CD8-positive, alpha-beta memory T cell (primary cell): ENCODE data around the gene ANAPC16. TPM values are rescaled to one million over a fixed set of nuclear protein-coding genes. Genes with fewer than 3 reads are reported as not detected.
A peak's percentile ranks its signal among the peaks of the same experiment; 100 is the strongest.

Experiments
- CTCF ChIA-PET: fragments of 350-600 bp; sonication (Branson Sonifier 250); formaldehyde crosslinking; loops from one replicate; lab custom pipeline; 2021; ENCODE audit warnings: antibody characterized with exemption; lab: Charles Lee
- POLR2A ChIA-PET: fragments of 350-600 bp; sonication (Branson Sonifier 250); formaldehyde crosslinking; loops from one replicate; lab custom pipeline; 2021; ENCODE audit warnings: antibody characterized with exemption; lab: Charles Lee
- DNase-seq, 5 donors: peaks; one replicate each; pipeline versions ENCODE4 v3.0.0 to v3.0.0-alpha.2; 2020 to 2022; ENCODE audit warnings: mixed read lengths in 1 of 5
- H3K27ac ChIP-seq: one replicate; pipeline ENCODE4 v1.7.0; 2013; ENCODE audit warnings: low read depth, mild to moderate bottlenecking, low read length, moderate library complexity
- H3K27me3 ChIP-seq: 2 replicates; pipeline ENCODE4 v1.7.0; 2013; ENCODE audit warnings: low read length, mild to moderate bottlenecking; ENCODE audit not compliant: insufficient read depth, poor library complexity, severe bottlenecking
- H3K36me3 ChIP-seq: 2 replicates; pipeline ENCODE4 v1.7.0; 2013; ENCODE audit warnings: mild to moderate bottlenecking, low read length, moderate library complexity; ENCODE audit not compliant: insufficient read depth
- H3K4me1 ChIP-seq: 2 replicates; pipeline ENCODE4 v1.7.0; 2013; ENCODE audit warnings: mild to moderate bottlenecking, low read length, moderate library complexity; ENCODE audit not compliant: insufficient read depth
- H3K4me3 ChIP-seq: 2 replicates; pipeline ENCODE4 v1.7.0; 2013; ENCODE audit warnings: mild to moderate bottlenecking, low read length
- H3K9me3 ChIP-seq: 2 replicates; pipeline ENCODE4 v1.7.0; 2013; ENCODE audit warnings: mild to moderate bottlenecking, low read length
- H3K27ac Mint-ChIP-seq, 8 donors: one replicate each; pipeline ENCODE4 v1.8.0; 2020 to 2021; ENCODE audit warnings: mixed read lengths in 8 of 8, mild to moderate bottlenecking in 6 of 8, inconsistent platforms in 3 of 8, moderate library complexity in 3 of 8
- H3K27me3 Mint-ChIP-seq, 2 donors: one replicate each; pipeline ENCODE4 v1.8.0; 2020 to 2021; ENCODE audit warnings: mixed read lengths in 2 of 2, mild to moderate bottlenecking in 1 of 2, moderate library complexity in 1 of 2
- H3K36me3 Mint-ChIP-seq, 3 donors: one replicate each; pipeline ENCODE4 v1.8.0; 2020 to 2021; ENCODE audit warnings: mixed read lengths in 3 of 3, inconsistent platforms in 1 of 3, mild to moderate bottlenecking in 1 of 3
- H3K4me1 Mint-ChIP-seq, 3 donors: one replicate each; pipeline ENCODE4 v1.8.0; 2020 to 2021; ENCODE audit warnings: mixed read lengths in 3 of 3, inconsistent platforms in 1 of 3, mild to moderate bottlenecking in 1 of 3
- H3K4me3 Mint-ChIP-seq, 7 donors: one replicate each; pipeline ENCODE4 v1.8.0; 2020 to 2021; ENCODE audit warnings: mixed read lengths in 7 of 7, mild to moderate bottlenecking in 6 of 7, moderate library complexity in 4 of 7, inconsistent platforms in 2 of 7
- H3K9me3 Mint-ChIP-seq, 5 donors: one replicate each; pipeline ENCODE4 v1.8.0; 2020 to 2022; ENCODE audit warnings: mixed read lengths in 5 of 5, mild to moderate bottlenecking in 3 of 5, moderate library complexity in 2 of 5, inconsistent platforms in 1 of 5
- polyA plus RNA-seq: library from polyadenylated mRNA; unstranded; fragments of 300-500 nt; fragmentation: Illumina TruSeq; gene quantifications from one replicate; pipeline ENCODE4 v1.2.3, GENCODE V29; 2021
- total RNA-seq, 2 experiments: library from RNA; stranded (reverse); gene quantifications; one replicate each; pipeline ENCODE4 v1.2.3, GENCODE V29; 2021

Gene ANAPC16
- total and polyA plus RNA-seq, 3 experiments from 2014 or later = 68.1 to 329 (median 78.3) TPM

GRCh38 chr10:72174297-72174662 lies 41.5 kb upstream of the ANAPC16 start:
- Mint-ChIP-seq H3K36me3 (peaks cover 0 to 26% (median 5%) of the 10 kb centered on the region in 3 donors), H3K4me1 (peaks cover 0 to 3% (median 0%) of the 10 kb centered on the region in 3 donors), H3K27ac (peak overlapping the region in 2 of 8 donors; percentile 13 to 39), H3K27me3 (no peaks in the 10 kb centered on the region), H3K4me3 (no peak overlapping the region), H3K9me3 (no peaks in the 10 kb centered on the region)
- Histone ChIP-seq H3K4me3 (no peak overlapping the region), H3K27me3 (no peaks in the 10 kb centered on the region), H3K4me1 (no peaks in the 10 kb centered on the region), H3K27ac (no peak overlapping the region), H3K36me3 (no peaks in the 10 kb centered on the region), H3K9me3 (no peaks in the 10 kb centered on the region)
- DNase-seq = no peak
- POLR2A ChIA-PET = no interaction called here
- CTCF ChIA-PET = interaction anchor here (1.2 kb wide), 1 partner anchor 8 kb away, joined by 3 read pairs; no protein-coding TSS in a partner anchor

GRCh38 chr10:72175149-72175548 lies 40.7 kb upstream of the ANAPC16 start:
- CTCF ChIA-PET = no interaction called here
- H3K27me3 ChIP-seq = no peaks in the 10 kb centered on the region
- DNase-seq = no peak
- Mint-ChIP-seq H3K36me3 (peaks cover 0 to 26% (median 9%) of the 10 kb centered on the region in 3 donors), H3K27ac (no peak overlapping the region), H3K4me3 (no peak overlapping the region), H3K4me1 (peaks cover 0 to 3% (median 0%) of the 10 kb centered on the region in 3 donors), H3K27me3 (no peaks in the 10 kb centered on the region), H3K9me3 (no peaks in the 10 kb centered on the region)
- H3K36me3 ChIP-seq = no peaks in the 10 kb centered on the region
- no peak overlapping the region for H3K27ac ChIP-seq
- no peaks in the 10 kb centered on the region for H3K4me1 ChIP-seq
- no peaks in the 10 kb centered on the region for H3K9me3 ChIP-seq
- H3K4me3 ChIP-seq = no peak overlapping the region
- POLR2A ChIA-PET = no interaction called here

- Histone ChIP-seq H3K9me3 (no peaks in the 10 kb centered on the region), H3K27ac (no peak overlapping the region), H3K4me1 (no peaks in the 10 kb centered on the region), H3K4me3 (no peak overlapping the region), H3K27me3 (no peaks in the 10 kb centered on the region), H3K36me3 (no peaks in the 10 kb centered on the region)
- DNase-seq = no peak
- ChIA-PET CTCF (interaction anchor here (0.9 kb wide), 1 partner anchor 45 kb away, joined by 3 read pairs; no protein-coding TSS in a partner anchor), POLR2A (no interaction called here)
- no peak overlapping the region for H3K4me3 Mint-ChIP-seq
- no peaks in the 10 kb centered on the region for H3K27me3 Mint-ChIP-seq
- H3K4me1 Mint-ChIP-seq = no peaks in the 10 kb centered on the region
- no peak overlapping the region for H3K27ac Mint-ChIP-seq
- H3K9me3 Mint-ChIP-seq = no peaks in the 10 kb centered on the region
- peaks cover 0 to 28% (median 10%) of the 10 kb centered on the region in 3 donors for H3K36me3 Mint-ChIP-seq
Observed at GRCh38 chr10:72176701-72177100, 39.1 kb upstream of the ANAPC16 start.

DNA sequence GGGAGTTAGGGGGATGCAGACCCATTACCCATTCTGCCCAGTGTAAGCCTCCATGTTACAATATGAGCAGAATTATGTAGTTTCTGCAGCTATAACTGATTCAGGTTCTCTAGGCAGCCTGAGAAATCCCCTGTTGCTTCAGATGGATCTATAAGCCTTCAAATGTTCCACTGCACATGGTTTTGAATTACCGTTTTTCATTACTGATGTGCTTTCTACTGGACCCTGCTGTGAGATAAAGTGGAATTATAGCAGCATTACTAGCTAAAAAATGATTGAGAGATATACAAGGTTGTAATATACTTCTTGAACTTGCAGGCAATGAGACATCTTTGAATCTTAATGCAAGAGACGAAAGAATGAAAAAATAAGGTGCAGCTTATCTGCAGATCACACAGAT lies 38.4 kb upstream of the ANAPC16 start:
- Histone ChIP-seq H3K27me3 (no peaks in the 10 kb centered on the region), H3K4me1 (no peaks in the 10 kb centered on the region), H3K27ac (no peak overlapping the region), H3K36me3 (no peaks in the 10 kb centered on the region), H3K9me3 (no peaks in the 10 kb centered on the region), H3K4me3 (no peak overlapping the region)
- Mint-ChIP-seq H3K9me3 (no peaks in the 10 kb centered on the region), H3K27ac (no peak overlapping the region), H3K4me3 (no peak overlapping the region), H3K36me3 (peaks cover 0 to 33% (median 10%) of the 10 kb centered on the region in 3 donors), H3K27me3 (no peaks in the 10 kb centered on the region), H3K4me1 (no peaks in the 10 kb centered on the region)
- no peak for DNase-seq
- ChIA-PET CTCF (interaction anchor here (0.9 kb wide), 1 partner anchor 44 kb away, joined by 3 read pairs; no protein-coding TSS in a partner anchor), POLR2A (no interaction called here)

GRCh38 chr10:72184156-72184555 lies 31.7 kb upstream of the ANAPC16 start:
- CTCF ChIA-PET = no interaction called here

GRCh38 chr10:72186258-72186981 lies 29.4 kb upstream of the ANAPC16 start:
- Mint-ChIP-seq H3K27me3 (no peaks in the 10 kb centered on the region), H3K27ac (peak overlapping the region in 2 of 8 donors; percentile 8 to 24), H3K4me1 (peaks cover 0 to 7% (median 4%) of the 10 kb centered on the region in 3 donors), H3K36me3 (peaks cover 8 to 40% (median 12%) of the 10 kb centered on the region in 3 donors), H3K9me3 (peaks cover 0 to 6% (median 4%) of the 10 kb centered on the region in 5 donors), H3K4me3 (no peak overlapping the region)
- Histone ChIP-seq H3K4me1 (no peaks in the 10 kb centered on the region), H3K4me3 (no peak overlapping the region), H3K27ac (no peak overlapping the region), H3K9me3 (no peaks in the 10 kb centered on the region), H3K36me3 (no peaks in the 10 kb centered on the region), H3K27me3 (no peaks in the 10 kb centered on the region)
- ChIA-PET POLR2A (interaction anchor here (1.0 kb wide), 1 partner anchor 29 kb away, joined by 10 read pairs; the partner anchor contains the start of genes ANAPC16 and ASCC1), CTCF (no interaction called here)
- DNase-seq = no peak

More at GRCh38 chr10:72184156-72184555, 31.7 kb upstream of the ANAPC16 start:
- POLR2A ChIA-PET = no interaction called here
- Histone ChIP-seq H3K27ac (no peak overlapping the region), H3K9me3 (no peaks in the 10 kb centered on the region), H3K4me1 (no peaks in the 10 kb centered on the region), H3K27me3 (no peaks in the 10 kb centered on the region), H3K36me3 (no peaks in the 10 kb centered on the region), H3K4me3 (no peak overlapping the region)
- DNase-seq = no peak
- peaks cover 12 to 43% (median 12%) of the 10 kb centered on the region in 3 donors for H3K36me3 Mint-ChIP-seq
- H3K4me3 Mint-ChIP-seq = no peak overlapping the region
- H3K4me1 Mint-ChIP-seq = peaks cover 0 to 7% (median 4%) of the 10 kb centered on the region in 3 donors
- no peak overlapping the region for H3K27ac Mint-ChIP-seq
- peaks cover 0 to 6% (median 4%) of the 10 kb centered on the region in 5 donors for H3K9me3 Mint-ChIP-seq
- H3K27me3 Mint-ChIP-seq = no peaks in the 10 kb centered on the region

DNA sequence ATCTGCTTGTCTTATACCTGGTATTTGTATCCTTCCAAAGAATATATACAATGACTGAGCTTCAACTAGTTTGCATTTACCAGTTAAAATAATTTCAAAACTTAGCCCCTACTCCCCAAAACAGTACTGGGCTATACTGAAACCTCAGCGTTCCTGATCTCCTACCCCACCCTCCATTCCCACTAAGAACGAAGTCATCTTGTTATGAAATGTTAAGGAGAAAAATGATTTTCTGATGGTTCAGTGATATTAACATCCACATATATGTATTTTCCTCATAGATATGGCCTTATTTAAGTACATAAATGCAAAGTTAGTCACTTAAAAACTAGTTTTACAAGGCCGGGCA lies 28.9 kb upstream of the ANAPC16 start:
- Mint-ChIP-seq H3K9me3 (peaks cover 0 to 6% (median 4%) of the 10 kb centered on the region in 5 donors), H3K27ac (peak overlapping the region in 1 of 8 donors; percentile 8), H3K4me3 (no peak overlapping the region), H3K4me1 (peaks cover 0 to 7% (median 4%) of the 10 kb centered on the region in 3 donors), H3K36me3 (peaks cover 9 to 39% (median 12%) of the 10 kb centered on the region in 3 donors), H3K27me3 (no peaks in the 10 kb centered on the region)
- CTCF ChIA-PET = no interaction called here
- H3K27ac ChIP-seq = no peak overlapping the region
- no peak overlapping the region for H3K4me3 ChIP-seq
- POLR2A ChIA-PET = interaction anchor here (1.0 kb wide), 1 partner anchor 29 kb away, joined by 10 read pairs; the partner anchor contains the start of genes ANAPC16 and ASCC1
- DNase-seq = no peak
- no peaks in the 10 kb centered on the region for H3K9me3 ChIP-seq
- no peaks in the 10 kb centered on the region for H3K27me3 ChIP-seq
- no peaks in the 10 kb centered on the region for H3K36me3 ChIP-seq
- no peaks in the 10 kb centered on the region for H3K4me1 ChIP-seq

- Histone ChIP-seq H3K9me3 (no peaks in the 10 kb centered on the region), H3K27me3 (no peaks in the 10 kb centered on the region), H3K4me1 (no peaks in the 10 kb centered on the region), H3K36me3 (peaks cover 13% of the 10 kb centered on the region), H3K27ac (no peak overlapping the region), H3K4me3 (no peak overlapping the region)
- Mint-ChIP-seq H3K27me3 (no peaks in the 10 kb centered on the region), H3K27ac (peak overlapping the region in 1 of 8 donors; percentile 66), H3K4me1 (peaks cover 0 to 4% (median 3%) of the 10 kb centered on the region in 3 donors), H3K4me3 (no peak overlapping the region), H3K36me3 (peaks cover 3 to 45% (median 6%) of the 10 kb centered on the region in 3 donors), H3K9me3 (no peaks in the 10 kb centered on the region)
- no peak for DNase-seq
- ChIA-PET POLR2A (interaction anchor here (0.7 kb wide), 2 partner anchors 65 to 108 kb away, joined by 3 read pairs; no protein-coding TSS in a partner anchor), CTCF (no interaction called here)
Observed at GRCh38 chr10:72194949-72195348, 20.9 kb upstream of the ANAPC16 start.
